ENCODE data around the gene IGLL5. TPM values are rescaled to one million over a fixed set of nuclear protein-coding genes. Genes with fewer than 3 reads are reported as not detected.

Gene IGLL5
- total and polyA plus RNA-seq, 9 of the 15 experiments (the other 6 are each of a cell fraction or from before 2014, with no cell fraction given) = not detected

GRCh38 chr22:22872722-22873708, 14.6 kb upstream of the IGLL5 start (continued):
- no peak for TF ChIP-seq ZBTB40 (IDR thresholded peaks at IDR 0.05)
- TF ChIP-seq ZBTB40 (CRISPR knock-in tag; IDR thresholded peaks at IDR 0.05) = peak; percentile 52; the same call in 1 of the 2 replicates
- no peak for TF ChIP-seq KLF16 (IDR thresholded peaks at IDR 0.05)
- no peak for TF ChIP-seq ZNF707 (CRISPR knock-in tag; conservative IDR thresholded peaks at IDR 0.05)
- TF ChIP-seq ZNF639 (CRISPR knock-in tag; conservative IDR thresholded peaks at IDR 0.05 in 1 of 2, IDR thresholded peaks at IDR 0.05 in 1 of 2) = peak in 1 of 2 experiments; percentile 72; a peak in 1 of 4 replicates
- no peak for TF ChIP-seq MYNN (IDR thresholded peaks at IDR 0.05)
- TF ChIP-seq MYNN (CRISPR knock-in tag; IDR thresholded peaks at IDR 0.05) = 0 out of 2 replicates have a peak, but pooled peaks have one; percentile 72
- TF ChIP-seq FOXA1 (IDR thresholded peaks at IDR 0.05; ENCODE audit: borderline replicate concordance) = peak; percentile 38; the same call in 1 of the 2 replicates
- no peak for TF ChIP-seq ZBTB5 (IDR thresholded peaks at IDR 0.05)
- TF ChIP-seq USF2 (CRISPR knock-in tag; IDR thresholded peaks at IDR 0.05) = peak; percentile 19; the same call in 1 of the 2 replicates

Data from K562 (cell line).